PC-9 (cell line): ENCODE measurements around the gene ZNG1F. TPM values are rescaled to one million over a fixed set of nuclear protein-coding genes. Genes with fewer than 3 reads are reported as not detected.
"Not testable (repeated sequence)": the region's sequence is repeated elsewhere in the genome, so short reads cannot be mapped to it uniquely, and the experiment has no call there.

Experiments
- BruUV-seq: library from RNA; stranded (reverse); fragments of 400-500 nt; replicated peaks from 2 replicates; lab custom pipeline; 2021; lab: Mats Ljungman, UMichigan
- CTCF ChIA-PET: fragments of 300-600 bp; sonication (Branson Sonifier 250); formaldehyde crosslinking; loops from one replicate; lab custom pipeline; 2022; ENCODE audit warnings: antibody characterized with exemption; lab: Charles Lee
- POLR2A ChIA-PET: fragments of 300-600 bp; sonication (Branson Sonifier 250); formaldehyde crosslinking; loops from one replicate; lab custom pipeline; 2022; ENCODE audit warnings: antibody characterized with exemption; ENCODE audit not compliant: unreplicated experiment; lab: Charles Lee
- DNase-seq, 2 experiments: peaks; one replicate each; pipeline versions ENCODE4 v3.0.0 to v3.0.0-alpha.2; 2015 to 2022; ENCODE audit warnings: mixed read lengths in 1 of 2
- H2AFZ ChIP-seq: fragments of 200-600 bp; sonication (generic); 2 replicates; pipeline ENCODE4 v1.8.1; 2017; ENCODE audit warnings: antibody characterized with exemption
- H3F3A ChIP-seq: fragments of 200-600 bp; sonication (generic); 2 replicates; pipeline ENCODE4 v1.8.1; 2017; ENCODE audit warnings: antibody characterized with exemption, mild to moderate bottlenecking, low read depth; ENCODE audit not compliant: insufficient read depth
- H3K27ac ChIP-seq: fragments of 200-600 bp; sonication (generic); 2 replicates; pipeline ENCODE4 v1.6.1; 2016; ENCODE audit warnings: mixed run types
- H3K27me3 ChIP-seq: fragments of 200-600 bp; sonication (generic); 2 replicates; pipeline ENCODE4 v1.6.1; 2016; ENCODE audit warnings: low read depth, mixed run types; ENCODE audit not compliant: insufficient read depth
- H3K36me3 ChIP-seq: fragments of 200-600 bp; sonication (generic); 2 replicates; pipeline ENCODE4 v1.6.1; 2016; ENCODE audit warnings: low read depth, mixed run types
- H3K4me1 ChIP-seq: fragments of 200-600 bp; sonication (generic); replicated peaks from 2 replicates; pipeline ENCODE4 v1.6.1; 2016; ENCODE audit warnings: mixed run types; ENCODE audit not compliant: insufficient read depth
- H3K4me2 ChIP-seq: fragments of 200-600 bp; sonication (generic); 2 replicates; pipeline ENCODE4 v1.6.1; 2017; ENCODE audit warnings: mixed run types
- H3K4me3 ChIP-seq: fragments of 200-600 bp; sonication (generic); 2 replicates; pipeline ENCODE4 v1.6.1; 2016; ENCODE audit warnings: mixed run types
- H3K79me2 ChIP-seq: fragments of 200-600 bp; sonication (generic); 2 replicates; pipeline ENCODE4 v1.6.1; 2017; ENCODE audit warnings: low read depth, mixed run types
- H3K9me2 ChIP-seq: fragments of 200-600 bp; sonication (generic); 2 replicates; pipeline ENCODE4 v1.8.1; 2017; ENCODE audit warnings: mild to moderate bottlenecking; ENCODE audit not compliant: insufficient read depth
- H3K9me3 ChIP-seq: fragments of 200-600 bp; sonication (generic); 2 replicates; pipeline ENCODE4 v1.8.1; 2016; ENCODE audit warnings: low read depth; ENCODE audit not compliant: insufficient read depth
- H4K20me1 ChIP-seq: fragments of 200-600 bp; sonication (generic); 2 replicates; pipeline ENCODE4 v1.8.1; 2017; ENCODE audit not compliant: insufficient read depth
- intact Hi-C: fragments of 100-400 bp; cut with micrococcal nuclease; formaldehyde crosslinking; loops from one replicate; pipeline ENCODE4 v1.10.0; 2022; ENCODE audit not compliant: unreplicated experiment
- total RNA-seq: library from RNA; stranded (reverse); gene quantifications from 2 replicates; pipeline ENCODE4 v1.2.3, GENCODE V29; 2021

ZNG1F gene
- total RNA-seq, 1 experiment from 2014 or later: 2.7 TPM

- H3K4me2 ChIP-seq, BruUV-seq, POLR2A ChIA-PET: not testable (repeated sequence)
Measured at GRCh38 chr9:41095060-41095459, 94.1 kb downstream of the ZNG1F start.

GRCh38 chr9:41094010-41094773 lies 94.9 kb downstream of the ZNG1F start:
- CTCF ChIA-PET, DNase-seq, H3K4me3 ChIP-seq, H3K27me3 ChIP-seq, H3K4me2 ChIP-seq, H3K4me1 ChIP-seq, H3K9me2 ChIP-seq, BruUV-seq, H3F3A ChIP-seq, H3K79me2 ChIP-seq, POLR2A ChIA-PET, H3K36me3 ChIP-seq, H4K20me1 ChIP-seq, H3K27ac ChIP-seq, H2AFZ ChIP-seq, H3K9me3 ChIP-seq, intact Hi-C loops: not testable (repeated sequence)

More at GRCh38 chr9:41095060-41095459, 94.1 kb downstream of the ZNG1F start:
- H4K20me1 ChIP-seq, CTCF ChIA-PET, H2AFZ ChIP-seq, DNase-seq, H3K27ac ChIP-seq, H3K9me3 ChIP-seq, H3K4me3 ChIP-seq, H3K9me2 ChIP-seq, H3K4me1 ChIP-seq, H3K79me2 ChIP-seq, intact Hi-C loops, H3K36me3 ChIP-seq, H3K27me3 ChIP-seq, H3F3A ChIP-seq: not testable (repeated sequence)

DNA sequence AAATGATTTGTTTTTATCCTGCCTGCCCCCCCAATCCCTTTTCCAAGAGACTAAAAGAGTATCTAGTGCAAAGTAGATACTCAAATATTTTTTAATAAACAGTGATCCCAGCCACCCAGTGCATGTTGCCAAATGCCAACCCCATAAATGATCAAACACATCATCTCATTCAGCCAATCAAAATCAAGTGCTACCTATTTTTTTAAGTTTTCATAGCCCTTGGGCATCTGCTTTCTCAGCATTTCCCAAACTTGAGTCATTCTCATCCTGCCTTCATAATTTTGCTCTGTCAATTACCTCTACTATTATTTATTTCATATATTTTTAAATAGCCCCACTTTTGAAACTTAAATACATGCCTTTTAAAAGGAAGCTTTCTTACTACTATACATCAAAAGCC lies 98.2 kb downstream of the ZNG1F start:
- H3K79me2 ChIP-seq, H3K27me3 ChIP-seq, H3K9me3 ChIP-seq, DNase-seq, H3F3A ChIP-seq, POLR2A ChIA-PET, BruUV-seq, H4K20me1 ChIP-seq, H3K27ac ChIP-seq, H3K4me1 ChIP-seq, CTCF ChIA-PET, H2AFZ ChIP-seq, H3K4me2 ChIP-seq, H3K9me2 ChIP-seq, intact Hi-C loops, H3K4me3 ChIP-seq, H3K36me3 ChIP-seq: not testable (repeated sequence)

DNA sequence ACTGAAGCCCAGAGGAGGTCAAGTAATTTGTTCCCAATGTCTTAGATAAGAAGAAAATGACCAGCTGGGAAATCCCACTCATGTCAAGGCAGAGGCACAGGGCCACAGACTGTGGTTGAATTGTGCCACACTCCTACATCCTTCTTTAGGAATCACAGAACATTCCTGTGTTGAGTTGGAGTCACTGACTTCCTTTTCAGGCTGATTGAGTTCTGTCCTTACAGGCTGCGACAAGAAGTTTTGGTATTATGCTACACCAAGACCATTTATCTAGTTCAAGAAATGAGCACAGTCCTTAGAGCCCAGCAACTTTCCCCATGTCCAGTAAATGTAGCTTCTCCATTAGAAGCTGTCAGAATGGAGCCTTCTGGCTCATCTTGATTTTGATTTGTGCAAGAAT lies 98.7 kb downstream of the ZNG1F start:
- H3K79me2 ChIP-seq, H3K9me2 ChIP-seq, BruUV-seq, H3K27me3 ChIP-seq, H3K9me3 ChIP-seq, H4K20me1 ChIP-seq, POLR2A ChIA-PET, H3K4me3 ChIP-seq, H3K27ac ChIP-seq, intact Hi-C loops, H3K4me2 ChIP-seq, H3F3A ChIP-seq, DNase-seq, H3K36me3 ChIP-seq, H3K4me1 ChIP-seq, H2AFZ ChIP-seq, CTCF ChIA-PET: not testable (repeated sequence)

DNA sequence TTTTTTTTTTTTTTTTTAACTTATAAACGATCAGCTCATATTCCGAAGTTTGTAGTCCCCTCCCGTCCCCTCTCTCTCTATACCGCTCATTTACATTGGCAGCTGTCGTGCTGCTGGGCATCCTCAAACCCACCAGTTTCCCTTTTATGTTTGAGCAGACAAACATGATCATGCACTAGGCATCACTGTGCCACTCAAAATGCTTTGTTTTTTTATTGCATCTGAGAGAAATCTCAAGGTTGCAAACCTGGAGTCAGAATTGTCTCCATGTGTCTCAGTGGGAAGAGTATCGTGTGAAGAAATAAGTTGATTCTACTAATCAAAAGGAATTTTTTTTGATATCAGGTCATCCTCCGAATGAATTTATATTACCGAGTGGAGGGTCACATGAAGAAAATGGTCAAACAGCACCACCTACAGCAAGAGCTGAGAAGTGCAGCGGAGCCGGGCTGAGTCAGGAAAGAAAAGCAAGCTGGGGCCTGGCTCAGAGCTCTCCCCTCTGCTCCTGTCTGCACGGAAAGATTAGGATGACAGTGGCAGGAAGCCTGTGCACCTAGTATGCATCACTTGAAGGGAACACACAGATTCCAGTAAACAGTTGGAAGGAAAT lies 100.6 kb downstream of the ZNG1F start:
- intact Hi-C loops, H3K4me2 ChIP-seq, H2AFZ ChIP-seq, POLR2A ChIA-PET, H3K79me2 ChIP-seq, H4K20me1 ChIP-seq, BruUV-seq, H3K27ac ChIP-seq, H3K4me3 ChIP-seq, CTCF ChIA-PET, H3F3A ChIP-seq, DNase-seq, H3K9me2 ChIP-seq, H3K36me3 ChIP-seq, H3K9me3 ChIP-seq, H3K4me1 ChIP-seq, H3K27me3 ChIP-seq: not testable (repeated sequence)

DNA sequence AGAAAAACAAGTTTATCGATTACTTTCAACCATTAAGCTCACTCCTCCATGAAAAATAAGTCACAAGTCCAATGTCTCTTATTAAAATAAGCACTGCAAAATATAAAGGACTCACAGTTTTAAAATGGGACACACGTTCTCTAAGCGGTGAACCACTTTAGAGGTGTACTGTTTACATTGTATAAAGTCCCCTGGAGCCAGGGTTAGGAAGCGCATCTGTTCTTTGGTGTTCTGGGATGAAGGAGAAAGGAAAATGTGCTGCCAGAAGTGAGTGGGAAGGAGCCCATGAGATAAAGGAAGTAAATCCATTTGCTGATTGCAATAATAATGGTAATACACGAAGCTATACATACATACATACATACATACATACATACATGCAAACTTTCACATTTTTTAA lies 101.2 kb downstream of the ZNG1F start:
- H3K9me3 ChIP-seq, H4K20me1 ChIP-seq, H3F3A ChIP-seq, H3K27me3 ChIP-seq, BruUV-seq, CTCF ChIA-PET, intact Hi-C loops, H3K4me1 ChIP-seq, DNase-seq, H3K36me3 ChIP-seq, H3K79me2 ChIP-seq, POLR2A ChIA-PET, H3K4me2 ChIP-seq, H2AFZ ChIP-seq, H3K27ac ChIP-seq, H3K9me2 ChIP-seq, H3K4me3 ChIP-seq: not testable (repeated sequence)

- H3K4me2 ChIP-seq, H3K36me3 ChIP-seq, H3K27me3 ChIP-seq, intact Hi-C loops, DNase-seq, H3F3A ChIP-seq, H2AFZ ChIP-seq, H4K20me1 ChIP-seq, H3K4me3 ChIP-seq, H3K4me1 ChIP-seq, CTCF ChIA-PET, H3K79me2 ChIP-seq, H3K9me2 ChIP-seq, BruUV-seq, POLR2A ChIA-PET, H3K27ac ChIP-seq, H3K9me3 ChIP-seq: not testable (repeated sequence)
Measured at GRCh38 chr9:41087157-41087780, 101.8 kb downstream of the ZNG1F start.
